Breast epithelium (tissue), 3 donors: ENCODE results near the gene BUB1B.

Experiments used
- CTCF ChIP-seq, 3 donors: fragments of 450-650 bp; IDR thresholded peaks; one replicate each; pipeline ENCODE4 v1.5.1; 2016 to 2017; ENCODE audit warnings: antibody characterized with exemption in 3 of 3, mild to moderate bottlenecking in 3 of 3, moderate library complexity in 3 of 3
- POLR2A ChIP-seq: fragments of 450-650 bp; IDR thresholded peaks from one replicate; pipeline ENCODE4 v1.6.1; 2016; ENCODE audit warnings: antibody characterized with exemption, mild to moderate bottlenecking, moderate library complexity
- POLR2AphosphoS5 ChIP-seq, 3 donors: sonication (generic); formaldehyde crosslinking; IDR thresholded peaks; one replicate each; pipeline ENCODE4 v1.6.1; 2017; ENCODE audit warnings: antibody characterized with exemption in 3 of 3

- TF ChIP-seq POLR2AphosphoS5 (IDR thresholded peaks at IDR 0.05): no peak
- TF ChIP-seq CTCF (IDR thresholded peaks at IDR 0.05): no peak
- TF ChIP-seq POLR2A: no peak
Observed at GRCh38 chr15:40121911-40122638, 38.8 kb upstream of the BUB1B start.
